ENCODE data around the gene LRRTM4. TPM values are rescaled to one million over a fixed set of nuclear protein-coding genes. Genes with fewer than 3 reads are reported as not detected.

Gene LRRTM4
- total and polyA plus RNA-seq, 2 donors from 2014 or later = 0.19 TPM; not detected in 1

GRCh38 chr2:76759634-76760366, 762.4 kb downstream of the LRRTM4 start:
- no peak for TF ChIP-seq CTCF (IDR thresholded peaks at IDR 0.05; ENCODE audit: borderline replicate concordance, extremely low read depth, insufficient read depth)
- Histone ChIP-seq H3K36me3 (ENCODE audit: control insufficient read depth in 2 of 3, insufficient read depth in 3 of 3, low read length in 3 of 3) (no peaks in the 10 kb centered on the region), H3K27ac (ENCODE audit: low read depth in 2 of 2, low read length in 2 of 2) (no peak overlapping the region), H3K9me3 (ENCODE audit: control insufficient read depth in 2 of 3, insufficient read depth in 1 of 3, low read length in 3 of 3) (no peaks in the 10 kb centered on the region), H3K4me3 (ENCODE audit: low read length in 3 of 3) (no peak overlapping the region), H3K27me3 (ENCODE audit: control insufficient read depth, insufficient read depth, low read length) (no peaks in the 10 kb centered on the region), H3K4me1 (ENCODE audit: control insufficient read depth in 2 of 3, insufficient read depth in 2 of 3, low read depth in 1 of 3, low read length in 3 of 3) (no peaks in the 10 kb centered on the region), H3K9ac (ENCODE audit: low read length in 3 of 3) (no peak overlapping the region)
- intact Hi-C loops (cut with DNase I) = no loop called here
- FAIRE-seq (no peak), DNase-seq (no peak)

- H3K9ac ChIP-seq (ENCODE audit: low read length in 3 of 3) = no peak overlapping the region
- intact Hi-C loops (cut with DNase I) = no loop called here
- TF ChIP-seq CTCF (IDR thresholded peaks at IDR 0.05; ENCODE audit: borderline replicate concordance, extremely low read depth, insufficient read depth) = no peak
- no peak overlapping the region for H3K4me3 ChIP-seq (ENCODE audit: low read length in 3 of 3)
- DNase-seq = no peak
- FAIRE-seq = no peak
- no peak overlapping the region for H3K27ac ChIP-seq (ENCODE audit: low read depth in 2 of 2, low read length in 2 of 2)
- no peaks in the 10 kb centered on the region for H3K27me3 ChIP-seq (ENCODE audit: control insufficient read depth, insufficient read depth, low read length)
- H3K9me3 ChIP-seq (ENCODE audit: control insufficient read depth in 2 of 3, insufficient read depth in 1 of 3, low read length in 3 of 3) = no peaks in the 10 kb centered on the region
- no peaks in the 10 kb centered on the region for H3K4me1 ChIP-seq (ENCODE audit: control insufficient read depth in 2 of 3, insufficient read depth in 2 of 3, low read depth in 1 of 3, low read length in 3 of 3)
- H3K36me3 ChIP-seq (ENCODE audit: control insufficient read depth in 2 of 3, insufficient read depth in 3 of 3, low read length in 3 of 3) = no peaks in the 10 kb centered on the region
Measured at GRCh38 chr2:76752506-76752905, 769.7 kb downstream of the LRRTM4 start.

- H3K4me3 ChIP-seq (ENCODE audit: low read length in 3 of 3) = no peak overlapping the region
- DNase-seq (no peak), FAIRE-seq (no peak)
- intact Hi-C loops (cut with DNase I) = no loop called here
- H3K4me1 ChIP-seq (ENCODE audit: control insufficient read depth in 2 of 3, insufficient read depth in 2 of 3, low read depth in 1 of 3, low read length in 3 of 3) = no peaks in the 10 kb centered on the region
- H3K27ac ChIP-seq (ENCODE audit: low read depth in 2 of 2, low read length in 2 of 2) = no peak overlapping the region
- H3K9me3 ChIP-seq (ENCODE audit: control insufficient read depth in 2 of 3, insufficient read depth in 1 of 3, low read length in 3 of 3) = no peaks in the 10 kb centered on the region
- TF ChIP-seq CTCF (IDR thresholded peaks at IDR 0.05; ENCODE audit: borderline replicate concordance, extremely low read depth, insufficient read depth) = no peak
- H3K36me3 ChIP-seq (ENCODE audit: control insufficient read depth in 2 of 3, insufficient read depth in 3 of 3, low read length in 3 of 3) = no peaks in the 10 kb centered on the region
- no peaks in the 10 kb centered on the region for H3K27me3 ChIP-seq (ENCODE audit: control insufficient read depth, insufficient read depth, low read length)
- H3K9ac ChIP-seq (ENCODE audit: low read length in 3 of 3) = no peak overlapping the region
Measured at GRCh38 chr2:76749858-76750257, 772.3 kb downstream of the LRRTM4 start.
